Astrocyte (in vitro differentiated cells and primary cell): ENCODE data around the gene GALR1.
"Not testable (repeated sequence)": the region's sequence is repeated elsewhere in the genome, so short reads cannot be mapped to it uniquely, and the experiment has no call there.

Source experiments
- EZH2 ChIP-seq: IDR thresholded peaks from 2 replicates; pipeline ENCODE4 v1.6.1; 2012; ENCODE audit warnings: mild to moderate bottlenecking, low read length, inconsistent platforms; ENCODE audit not compliant: insufficient read depth
- TF ChIP-seq, protein P1 (sequence below): IDR thresholded peaks from 2 replicates; pipeline ENCODE4 v1.5.1; 2011; ENCODE audit warnings: low read depth, mild to moderate bottlenecking, inconsistent platforms, low read length, moderate library complexity; ENCODE audit not compliant: insufficient read depth

DNA sequence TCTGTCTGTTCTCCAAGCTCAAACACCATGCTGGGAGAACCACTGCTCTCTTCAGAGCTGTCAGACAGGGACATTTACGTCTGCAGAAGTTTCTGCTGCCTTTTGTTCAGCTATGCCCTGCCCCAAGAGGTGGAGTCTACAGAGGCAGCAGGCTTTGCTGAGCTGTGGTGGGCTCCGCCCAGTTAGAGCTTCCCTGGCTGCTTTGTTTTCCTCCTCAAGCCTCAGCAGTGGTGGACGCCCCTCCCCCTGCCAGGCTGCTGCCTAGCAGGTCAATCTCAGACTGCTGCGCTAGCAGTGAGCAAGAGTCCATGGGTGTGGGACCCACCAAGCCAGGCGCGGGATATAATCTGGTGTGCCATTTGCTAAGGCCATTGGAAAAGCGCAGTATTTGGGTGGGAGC lies 41.2 kb downstream of the GALR1 start:
- TF ChIP-seq, protein P1, sequence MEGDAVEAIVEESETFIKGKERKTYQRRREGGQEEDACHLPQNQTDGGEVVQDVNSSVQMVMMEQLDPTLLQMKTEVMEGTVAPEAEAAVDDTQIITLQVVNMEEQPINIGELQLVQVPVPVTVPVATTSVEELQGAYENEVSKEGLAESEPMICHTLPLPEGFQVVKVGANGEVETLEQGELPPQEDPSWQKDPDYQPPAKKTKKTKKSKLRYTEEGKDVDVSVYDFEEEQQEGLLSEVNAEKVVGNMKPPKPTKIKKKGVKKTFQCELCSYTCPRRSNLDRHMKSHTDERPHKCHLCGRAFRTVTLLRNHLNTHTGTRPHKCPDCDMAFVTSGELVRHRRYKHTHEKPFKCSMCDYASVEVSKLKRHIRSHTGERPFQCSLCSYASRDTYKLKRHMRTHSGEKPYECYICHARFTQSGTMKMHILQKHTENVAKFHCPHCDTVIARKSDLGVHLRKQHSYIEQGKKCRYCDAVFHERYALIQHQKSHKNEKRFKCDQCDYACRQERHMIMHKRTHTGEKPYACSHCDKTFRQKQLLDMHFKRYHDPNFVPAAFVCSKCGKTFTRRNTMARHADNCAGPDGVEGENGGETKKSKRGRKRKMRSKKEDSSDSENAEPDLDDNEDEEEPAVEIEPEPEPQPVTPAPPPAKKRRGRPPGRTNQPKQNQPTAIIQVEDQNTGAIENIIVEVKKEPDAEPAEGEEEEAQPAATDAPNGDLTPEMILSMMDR: not testable (repeated sequence)
- TF ChIP-seq EZH2: not testable (repeated sequence)
